Mesothelial cell of epicardium (in vitro differentiated cells): ENCODE data around the gene NAA40. TPM values are rescaled to one million over a fixed set of nuclear protein-coding genes. Genes with fewer than 3 reads are reported as not detected.

Experiments
- DNase-seq, 2 experiments: peaks; one replicate each; pipeline ENCODE4 v3.0.0; 2021; ENCODE audit warnings: low spot score in 2 of 2; ENCODE audit not compliant: unreplicated experiment in 2 of 2
- H3K27ac Mint-ChIP-seq: 2 replicates; pipeline ENCODE4 v1.8.0; 2021; ENCODE audit warnings: mixed read lengths
- H3K27me3 Mint-ChIP-seq: 2 replicates; pipeline ENCODE4 v1.8.0; 2021; ENCODE audit warnings: low read depth, mixed read lengths
- H3K36me3 Mint-ChIP-seq: 2 replicates; pipeline ENCODE4 v1.8.0; 2021; ENCODE audit warnings: mixed read lengths
- H3K4me1 Mint-ChIP-seq: 2 replicates; pipeline ENCODE4 v1.8.0; 2021; ENCODE audit warnings: mixed read lengths
- H3K4me3 Mint-ChIP-seq: 2 replicates; pipeline ENCODE4 v1.8.0; 2021; ENCODE audit warnings: mild to moderate bottlenecking, moderate library complexity, mixed read lengths
- H3K9me3 Mint-ChIP-seq: 2 replicates; pipeline ENCODE4 v1.8.0; 2021; ENCODE audit warnings: mixed read lengths
- CTCF ChIP-seq: fragments of 200-600 bp; sonication (generic); IDR thresholded peaks from one replicate; pipeline ENCODE4 v1.5.0; 2021; ENCODE audit warnings: antibody characterized with exemption; ENCODE audit not compliant: unreplicated experiment
- total RNA-seq: library from RNA; stranded (reverse); gene quantifications from 3 replicates; pipeline ENCODE4 v1.2.1, GENCODE V29; 2021

NAA40 gene
- total RNA-seq, 1 donor from 2014 or later, result 50.7 TPM

- H3K36me3 Mint-ChIP-seq, result peaks cover 24% of the 10 kb centered on the region
- TF ChIP-seq CTCF, result no peak
- no peaks in the 10 kb centered on the region for H3K27me3 Mint-ChIP-seq
- no peaks in the 10 kb centered on the region for H3K9me3 Mint-ChIP-seq
- H3K4me3 Mint-ChIP-seq, result no peak overlapping the region
- no peak for DNase-seq
- H3K27ac Mint-ChIP-seq, result no peak overlapping the region
- H3K4me1 Mint-ChIP-seq, result peaks cover 11% of the 10 kb centered on the region
Observed at GRCh38 chr11:63905179-63905578, 33.6 kb upstream of the NAA40 start.

GRCh38 chr11:63906087-63906486 lies 32.7 kb upstream of the NAA40 start:
- no peaks in the 10 kb centered on the region for H3K27me3 Mint-ChIP-seq
- peaks cover 18% of the 10 kb centered on the region for H3K4me1 Mint-ChIP-seq
- H3K9me3 Mint-ChIP-seq, result no peaks in the 10 kb centered on the region
- no peak overlapping the region for H3K27ac Mint-ChIP-seq
- no peak overlapping the region for H3K4me3 Mint-ChIP-seq
- peaks cover 17% of the 10 kb centered on the region for H3K36me3 Mint-ChIP-seq
- no peak for TF ChIP-seq CTCF
- no peak for DNase-seq

GRCh38 chr11:63906585-63906984 lies 32.2 kb upstream of the NAA40 start:
- H3K27ac Mint-ChIP-seq, result peak overlapping the region; percentile 25
- no peak for DNase-seq
- no peaks in the 10 kb centered on the region for H3K27me3 Mint-ChIP-seq
- H3K36me3 Mint-ChIP-seq, result peaks cover 14% of the 10 kb centered on the region
- H3K9me3 Mint-ChIP-seq, result no peaks in the 10 kb centered on the region
- peaks cover 23% of the 10 kb centered on the region for H3K4me1 Mint-ChIP-seq
- H3K4me3 Mint-ChIP-seq, result no peak overlapping the region
- TF ChIP-seq CTCF, result no peak

- Mint-ChIP-seq H3K4me3 (no peak overlapping the region), H3K27ac (peak overlapping the region; percentile 25), H3K27me3 (no peaks in the 10 kb centered on the region), H3K4me1 (peaks cover 23% of the 10 kb centered on the region), H3K36me3 (peaks cover 10% of the 10 kb centered on the region), H3K9me3 (no peaks in the 10 kb centered on the region)
- no peak for DNase-seq
- no peak for TF ChIP-seq CTCF
Observed at GRCh38 chr11:63907063-63907462, 31.7 kb upstream of the NAA40 start.

- Mint-ChIP-seq H3K4me3 (no peak overlapping the region), H3K27ac (peak overlapping the region; percentile 16)
- DNase-seq, result no peak
Observed at GRCh38 chr11:63907808-63908530, 30.8 kb upstream of the NAA40 start.

More at GRCh38 chr11:63907808-63908530, 30.8 kb upstream of the NAA40 start:
- Mint-ChIP-seq H3K9me3 (no peaks in the 10 kb centered on the region), H3K36me3 (peaks cover 16% of the 10 kb centered on the region), H3K4me1 (peaks cover 27% of the 10 kb centered on the region), H3K27me3 (no peaks in the 10 kb centered on the region)
- TF ChIP-seq CTCF, result no peak
